Skin of body (tissue), 2 donors: ENCODE results near the gene CLSTN2. TPM values are rescaled to one million over a fixed set of nuclear protein-coding genes. Genes with fewer than 3 reads are reported as not detected.

ENCODE experiments used
- small RNA-seq: library from RNA; depleted of rRNA; stranded (forward); fragments of <200 nt; gene quantifications from one replicate; pipeline ENCODE3, GENCODE V24; 2014; ENCODE audit warnings: low replicate concordance
- total RNA-seq: library from RNA; depleted of rRNA; stranded (reverse); fragments of >200 nt; gene quantifications from one replicate; pipeline ENCODE4 v1.2.3, GENCODE V29; 2014

CLSTN2 gene
- total RNA-seq, 1 donor from 2014 or later, result 2.9 TPM

Small RNAs within 50 kb of the gene (small RNA-seq; reads per million reads assigned to genes)
- gene AC048346.1, result not detected
